AML-193 (cell line): Measurements from ENCODE around the gene ZFP36.

ENCODE experiments used
- DNase-seq, 2 experiments: peaks; one replicate each; lab custom pipeline; 2025; lab: John Stamatoyannopoulos, UW

Gene ZFP36

GRCh38 chr19:39384839-39385568 is 21.6 kb upstream of the ZFP36 start:
- DNase-seq: no peak

- no peak for DNase-seq
Observed at GRCh38 chr19:39385629-39386411, 20.8 kb upstream of the ZFP36 start.

DNA sequence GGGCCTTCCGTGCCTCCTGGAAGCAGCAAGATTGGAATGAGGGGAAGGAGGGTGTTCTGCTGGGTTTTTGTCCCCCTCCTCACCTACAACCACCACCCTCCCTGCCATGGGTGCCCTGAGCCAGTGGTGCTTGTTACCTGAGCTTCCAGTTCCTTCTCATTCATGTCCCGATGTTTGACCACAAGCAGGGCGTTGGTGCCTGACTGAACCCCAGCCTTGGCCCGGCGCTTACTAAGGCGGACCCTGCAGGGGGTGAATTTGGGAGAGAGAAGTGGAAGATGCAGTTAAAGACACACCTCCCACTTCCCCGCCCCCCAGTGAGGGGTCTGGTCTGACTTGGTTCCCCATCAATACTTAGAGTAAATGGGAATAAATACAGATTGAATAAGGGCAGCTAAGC is 20.1 kb upstream of the ZFP36 start:
- DNase-seq: no peak

GRCh38 chr19:39388657-39389056 is 18.0 kb upstream of the ZFP36 start:
- DNase-seq: no peak

- DNase-seq: no peak
Observed at GRCh38 chr19:39389631-39390414, 16.8 kb upstream of the ZFP36 start.

- DNase-seq: peak in 1 of 2 experiments; percentile 31
Observed at GRCh38 chr19:39390451-39390750, 16.2 kb upstream of the ZFP36 start.

DNA sequence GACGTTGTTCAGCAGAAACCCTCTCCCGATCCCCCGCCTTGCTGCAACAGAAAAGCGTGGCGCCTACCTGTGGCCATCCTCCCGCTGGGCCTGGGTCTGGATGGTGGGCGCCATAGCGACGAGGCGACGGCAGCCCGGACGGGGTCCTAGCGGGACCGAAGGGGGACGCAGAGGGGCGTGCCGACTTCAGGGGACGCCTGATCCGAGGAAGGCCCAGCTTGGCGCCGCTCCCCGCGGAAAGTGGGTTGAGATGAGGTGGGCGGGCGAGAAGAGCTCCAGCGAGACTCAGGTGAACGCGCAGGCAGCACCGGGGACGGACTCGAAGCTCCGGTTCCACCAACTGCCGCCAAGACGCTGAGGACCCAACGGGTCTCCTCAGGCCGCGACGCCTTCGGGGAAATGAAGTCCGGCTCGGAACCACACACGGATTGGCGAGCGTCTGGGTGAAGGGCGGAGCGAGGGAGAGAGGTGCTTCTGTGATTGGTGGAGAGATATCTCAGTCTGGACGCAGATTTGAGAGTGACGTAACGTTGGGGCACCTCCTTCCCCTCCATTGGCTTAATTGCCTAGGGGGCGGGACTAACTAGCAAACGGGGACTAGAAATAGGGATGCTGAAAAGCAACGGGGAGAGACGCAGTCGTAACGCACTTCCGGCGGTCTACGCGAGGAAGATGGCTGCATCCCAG is 15.8 kb upstream of the ZFP36 start, which contains the start of the genes MED29 and PAF1:
MED29 (plus strand) TSS at position 628 of the 687 bp plus-strand sequence; CDS start at position 673, 45 bp downstream.
PAF1 (minus strand) TSS at position 356 of the 687 bp plus-strand sequence; CDS start at position 114, 242 bp downstream.
- peak; percentile 98 to 99 for DNase-seq

DNA sequence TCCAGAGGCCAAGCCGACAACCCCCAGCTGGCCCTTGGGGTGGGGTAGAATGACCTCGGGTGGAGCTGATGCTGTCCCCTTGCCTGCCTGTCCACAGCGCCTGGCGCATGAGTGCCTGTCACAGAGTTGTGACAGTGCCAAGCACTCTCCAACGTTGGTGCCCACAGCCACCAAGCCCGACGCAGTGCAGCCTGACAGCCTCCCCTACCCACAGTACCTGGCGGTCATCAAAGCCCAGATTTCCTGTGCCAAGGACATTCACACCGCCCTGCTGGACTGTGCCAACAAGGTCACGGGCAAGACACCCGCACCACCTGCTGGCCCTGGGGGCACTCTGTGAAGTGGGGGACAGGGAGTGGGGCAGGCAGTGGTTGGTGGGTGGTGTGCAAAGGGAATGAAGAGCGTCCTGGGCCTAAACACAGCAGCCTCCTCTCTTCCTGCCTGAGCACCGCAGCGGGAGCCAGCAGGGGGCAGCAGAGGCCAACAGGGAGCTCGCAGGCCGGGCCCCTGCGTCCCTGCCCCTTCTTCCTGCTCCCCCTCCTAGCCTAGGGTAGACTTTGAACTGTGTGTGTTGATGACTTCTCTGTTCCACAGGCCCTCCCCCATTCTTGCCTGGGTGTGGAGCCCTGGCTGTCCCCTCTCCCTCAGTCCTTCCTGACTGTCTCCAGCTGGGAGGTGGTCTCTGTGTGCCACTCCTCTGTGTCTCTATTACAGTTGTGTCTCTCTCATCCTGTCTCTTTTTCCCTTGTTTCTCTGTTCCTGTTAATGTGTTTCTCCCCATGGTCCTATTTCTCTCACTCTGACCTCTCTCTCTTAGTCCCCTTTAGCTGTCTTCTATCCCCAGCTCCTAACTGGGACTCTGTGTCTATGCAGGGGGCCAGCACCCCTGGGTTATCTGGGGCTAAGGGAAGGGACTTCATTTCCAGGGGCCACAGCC is 9.0 kb upstream of the ZFP36 start:
- peak; percentile 72 to 80 for DNase-seq

DNA sequence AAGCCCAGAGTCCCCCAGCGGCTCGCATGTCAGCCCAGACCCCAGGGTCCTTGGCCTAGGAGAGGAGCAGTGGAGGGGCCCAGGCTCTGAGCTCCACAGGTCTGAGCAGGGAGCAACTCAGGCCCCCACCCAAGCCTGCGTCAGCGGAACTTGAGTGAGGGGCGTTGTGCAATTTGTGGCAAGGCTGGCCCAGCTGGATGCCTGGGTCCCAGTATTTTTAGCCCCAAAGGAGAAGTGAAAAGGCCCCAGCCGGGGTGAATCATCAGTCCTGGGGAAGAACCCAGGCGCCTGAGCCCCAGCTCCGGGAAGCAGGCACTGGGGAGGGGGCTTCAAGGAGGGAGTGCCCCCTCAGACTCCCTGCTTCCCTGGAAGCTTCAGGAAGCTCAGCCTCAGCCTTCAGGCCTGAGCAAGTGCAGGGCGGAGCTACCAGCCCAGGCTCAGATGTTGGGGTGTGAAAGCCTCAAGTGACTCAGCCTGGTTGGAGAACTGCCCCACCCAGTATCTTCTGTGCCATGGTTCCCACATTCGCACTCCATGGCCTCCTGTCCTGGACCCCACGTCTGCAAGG is 8.3 kb upstream of the ZFP36 start:
- peak in 1 of 2 experiments; percentile 0 for DNase-seq

DNA sequence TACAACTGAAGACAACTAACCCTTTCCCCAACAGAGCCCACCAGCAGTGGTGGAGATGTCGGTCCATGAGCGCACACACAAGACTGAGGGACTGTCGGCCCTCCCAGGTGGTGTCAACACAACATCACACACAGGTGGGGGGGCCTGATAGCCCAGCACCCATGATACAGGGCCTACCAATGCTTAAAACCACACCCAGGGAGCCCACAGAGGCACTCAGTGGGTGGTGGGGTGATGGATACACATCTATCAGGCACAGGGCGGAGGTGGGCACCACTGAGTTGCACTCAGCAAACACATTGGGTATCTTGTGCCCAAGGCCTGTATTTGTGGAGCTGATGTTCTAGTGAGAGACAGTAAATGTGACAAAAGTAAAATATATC is 7.0 kb upstream of the ZFP36 start:
- no peak for DNase-seq

DNA sequence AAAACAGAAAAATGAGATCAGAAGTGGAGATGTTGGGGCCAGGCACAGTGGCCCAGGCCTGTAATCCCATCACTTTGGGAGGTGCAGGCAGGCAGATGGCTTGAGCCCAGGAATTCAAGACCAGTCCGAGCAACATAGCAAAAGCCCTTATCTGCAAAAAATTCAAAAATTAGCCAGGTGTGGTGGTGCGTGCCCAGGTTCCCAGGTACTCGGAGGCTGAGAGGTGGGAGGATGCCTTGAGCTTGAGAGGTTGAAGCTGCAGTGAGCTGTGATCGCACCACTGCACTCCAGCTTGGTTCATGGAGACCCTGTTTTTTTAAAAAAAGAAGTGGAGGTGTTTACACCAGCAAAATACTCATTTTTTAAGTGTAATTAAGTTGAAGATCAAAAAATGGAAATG is 6.6 kb upstream of the ZFP36 start:
- no peak for DNase-seq

DNA sequence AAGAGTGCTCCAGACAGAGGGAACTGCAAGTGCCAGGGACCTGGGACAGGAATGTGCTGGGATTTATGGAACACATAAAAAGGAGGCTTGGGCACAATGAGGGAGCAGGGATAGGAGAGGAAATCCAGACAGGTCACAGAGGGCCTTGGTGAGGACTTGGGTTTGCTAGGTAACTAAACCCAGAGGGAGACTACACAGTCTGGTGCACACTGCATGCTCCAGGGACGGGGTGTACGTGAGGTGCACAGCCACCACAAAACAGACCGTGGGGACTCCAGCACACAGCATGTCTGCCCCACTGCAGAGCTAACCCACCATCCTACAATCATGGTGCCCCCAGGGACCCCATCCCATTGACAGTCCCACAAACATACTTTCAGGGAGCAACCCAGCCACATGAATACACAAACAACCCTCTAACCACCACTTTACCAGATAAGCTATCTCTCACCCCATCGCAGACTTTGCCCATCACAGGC is 5.5 kb upstream of the ZFP36 start:
- no peak for DNase-seq

DNA sequence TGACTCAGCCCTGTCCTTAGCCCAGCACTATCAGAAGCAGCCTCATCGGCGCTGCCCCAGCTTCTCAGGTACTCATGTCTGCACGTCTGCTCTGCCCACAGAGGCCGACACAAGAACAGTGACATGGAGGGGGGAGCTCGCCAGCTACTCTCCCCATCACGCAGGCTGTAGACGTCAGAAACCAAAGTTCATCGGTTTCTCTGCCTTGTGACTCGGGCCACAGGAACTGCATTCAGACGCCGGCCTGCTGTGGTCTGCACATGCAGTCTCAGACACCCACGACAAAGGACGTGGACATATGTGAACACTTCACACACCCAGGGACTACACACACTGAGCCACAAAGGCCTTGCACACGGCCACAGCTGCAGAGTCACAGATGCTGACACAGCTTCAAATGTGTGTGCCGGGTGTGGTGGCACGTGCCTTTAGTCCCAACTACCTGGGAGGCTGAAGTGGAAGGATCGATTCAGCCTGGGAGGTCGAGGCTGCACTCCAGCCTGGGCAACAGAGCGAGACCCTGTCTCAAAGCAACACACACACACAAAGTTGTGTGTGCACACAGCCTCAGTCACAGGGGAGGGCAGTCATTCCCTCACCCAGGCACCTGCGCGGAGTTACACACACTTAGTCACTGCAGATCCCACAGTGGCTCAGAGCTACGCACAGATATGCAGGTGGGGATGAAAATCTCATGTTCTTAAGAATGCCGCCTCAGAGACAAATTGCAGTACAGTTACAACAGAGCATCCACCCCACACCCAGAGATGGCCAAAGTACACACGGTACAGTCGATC is 4.9 kb upstream of the ZFP36 start:
- DNase-seq: no peak

DNA sequence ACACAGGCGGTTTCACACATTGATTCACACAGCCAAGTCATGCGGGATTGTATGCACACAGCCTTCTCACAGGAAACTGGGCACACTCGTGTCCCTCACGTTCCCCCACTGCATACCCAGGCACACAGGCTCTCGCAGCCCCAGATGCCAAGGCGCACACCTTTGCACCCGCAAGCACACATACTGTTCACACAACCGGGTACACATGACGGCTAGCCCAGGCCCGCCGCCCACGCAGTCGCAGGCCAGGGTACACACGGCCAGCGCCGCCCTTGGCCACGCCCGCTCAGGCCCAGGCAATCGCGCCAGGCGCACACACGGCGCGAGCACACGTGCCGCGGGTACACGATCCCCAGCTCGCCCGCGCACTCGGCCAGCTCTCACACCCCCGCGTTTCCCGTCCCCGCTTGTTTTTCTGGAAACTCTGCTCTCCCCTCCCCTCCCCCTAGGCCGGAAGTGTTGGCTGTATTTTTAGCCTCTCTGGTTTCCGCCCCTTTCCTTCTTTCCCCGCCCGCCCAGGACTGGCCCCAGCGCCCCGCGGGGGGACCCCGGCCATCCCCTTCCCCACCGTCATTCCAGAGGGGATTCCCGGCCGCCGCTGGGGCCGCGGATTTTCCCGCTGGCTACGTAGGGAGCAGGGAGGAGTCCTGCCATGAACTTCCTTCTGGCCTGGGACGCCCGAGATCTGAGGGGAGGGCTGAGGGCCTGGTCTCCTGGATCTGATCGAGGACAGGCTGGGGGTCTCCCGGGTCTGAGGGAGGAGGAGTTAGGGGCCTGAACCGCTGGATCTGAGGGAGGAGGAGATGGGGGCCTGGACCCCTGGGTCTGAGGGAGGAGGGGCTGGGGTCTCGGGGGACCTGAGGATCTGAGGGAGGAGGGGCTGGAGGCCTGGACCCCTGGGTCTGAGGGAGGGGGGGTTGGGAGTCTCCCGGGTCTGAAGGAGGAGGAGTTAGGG is 4.0 kb upstream of the ZFP36 start:
- peak; percentile 69 to 79 for DNase-seq

DNA sequence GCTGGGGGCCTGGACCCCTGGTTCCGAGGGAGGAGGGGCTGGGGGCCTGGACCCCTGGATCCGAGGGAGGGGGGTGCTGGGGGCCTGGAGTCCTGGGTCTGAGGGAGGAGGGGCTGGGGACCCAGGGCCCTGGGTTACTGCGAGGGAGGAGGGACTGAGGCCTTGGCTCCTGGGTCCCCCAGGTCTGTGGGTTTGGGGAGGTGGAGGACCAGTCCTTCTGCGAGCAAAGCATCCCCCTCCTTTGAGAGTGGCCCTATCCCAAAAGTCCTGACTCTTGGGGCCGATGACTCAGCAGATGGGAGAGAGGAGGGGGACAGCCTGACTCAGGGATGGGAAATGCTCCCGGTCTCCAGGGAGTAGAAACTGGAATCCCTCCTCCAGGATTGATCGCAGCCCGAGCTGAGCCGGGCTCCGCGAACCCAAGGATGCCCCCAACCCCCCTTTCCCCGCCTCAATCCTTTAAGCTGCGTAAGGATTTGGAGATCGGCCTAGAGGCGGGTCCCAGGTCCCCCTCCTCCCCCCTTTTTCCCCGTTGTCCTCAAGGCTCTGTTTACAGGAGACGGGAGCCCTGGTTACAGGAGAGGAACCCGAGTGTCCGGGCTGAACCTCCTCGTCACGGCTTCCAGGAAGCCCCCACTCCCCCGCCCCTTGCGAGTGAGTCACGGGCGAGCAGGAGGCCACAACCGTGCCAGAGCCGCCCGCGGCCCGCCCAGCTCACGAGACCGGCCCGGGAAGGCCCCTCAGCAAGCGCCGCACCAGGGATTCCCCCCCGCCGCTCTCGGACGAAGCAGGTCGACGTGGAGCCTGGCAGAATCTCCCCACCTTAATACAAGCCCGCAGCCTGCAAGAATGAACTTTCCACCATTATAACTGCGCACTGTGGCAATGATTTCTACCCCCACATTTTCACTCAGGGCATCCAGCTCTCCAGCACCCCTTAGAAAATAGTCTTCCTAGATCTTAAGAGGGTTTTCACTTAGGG is 3.0 kb upstream of the ZFP36 start:
- DNase-seq: peak; percentile 83 to 86

GRCh38 chr19:39405261-39405957 is 1.2 kb upstream of the ZFP36 start:
- DNase-seq: no peak
